ENCODE measurements around the gene HOXB5. TPM values are rescaled to one million over a fixed set of nuclear protein-coding genes. Genes with fewer than 3 reads are reported as not detected.

The HOXB5 gene
- total RNA-seq, 4 donors from 2014 or later = 0.27 to 2.7 (median 1.4) TPM

- H3K27me3 ChIP-seq = peaks cover 100% of the 10 kb centered on the region
- no peak for ATAC-seq
Observed at GRCh38 chr17:48628649-48629410, 35.3 kb upstream of the HOXB5 start.

GRCh38 chr17:48627623-48628521 is 34.3 kb upstream of the HOXB5 start:
- Histone ChIP-seq H3K4me3 (no peak overlapping the region), H3K27ac (no peak overlapping the region), H3K9me3 (no peaks in the 10 kb centered on the region), H3K36me3 (no peaks in the 10 kb centered on the region), H3K27me3 (peaks cover 100% of the 10 kb centered on the region), H3K4me1 (peaks cover 0 to 26% (median 23%) of the 10 kb centered on the region in 3 donors)
- 12 to 21% methylated on average over 18 to 24 of the region's 27 CpGs for WGBS, 2 donors (ENCODE audit: low coverage in 1 of 2)
- no peak for ATAC-seq
- TF ChIP-seq POLR2A (IDR thresholded peaks at IDR 0.05) (no peak), EP300 (IDR thresholded peaks at IDR 0.05) (no peak), POLR2AphosphoS5 (IDR thresholded peaks at IDR 0.05) (no peak)
- TF ChIP-seq, protein P1, sequence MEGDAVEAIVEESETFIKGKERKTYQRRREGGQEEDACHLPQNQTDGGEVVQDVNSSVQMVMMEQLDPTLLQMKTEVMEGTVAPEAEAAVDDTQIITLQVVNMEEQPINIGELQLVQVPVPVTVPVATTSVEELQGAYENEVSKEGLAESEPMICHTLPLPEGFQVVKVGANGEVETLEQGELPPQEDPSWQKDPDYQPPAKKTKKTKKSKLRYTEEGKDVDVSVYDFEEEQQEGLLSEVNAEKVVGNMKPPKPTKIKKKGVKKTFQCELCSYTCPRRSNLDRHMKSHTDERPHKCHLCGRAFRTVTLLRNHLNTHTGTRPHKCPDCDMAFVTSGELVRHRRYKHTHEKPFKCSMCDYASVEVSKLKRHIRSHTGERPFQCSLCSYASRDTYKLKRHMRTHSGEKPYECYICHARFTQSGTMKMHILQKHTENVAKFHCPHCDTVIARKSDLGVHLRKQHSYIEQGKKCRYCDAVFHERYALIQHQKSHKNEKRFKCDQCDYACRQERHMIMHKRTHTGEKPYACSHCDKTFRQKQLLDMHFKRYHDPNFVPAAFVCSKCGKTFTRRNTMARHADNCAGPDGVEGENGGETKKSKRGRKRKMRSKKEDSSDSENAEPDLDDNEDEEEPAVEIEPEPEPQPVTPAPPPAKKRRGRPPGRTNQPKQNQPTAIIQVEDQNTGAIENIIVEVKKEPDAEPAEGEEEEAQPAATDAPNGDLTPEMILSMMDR (IDR thresholded peaks at IDR 0.05) = no peak

More at GRCh38 chr17:48628649-48629410, 35.3 kb upstream of the HOXB5 start:
- Histone ChIP-seq H3K36me3 (no peaks in the 10 kb centered on the region), H3K4me1 (peaks cover 0 to 32% (median 23%) of the 10 kb centered on the region in 3 donors), H3K4me3 (no peak overlapping the region), H3K27ac (no peak overlapping the region), H3K9me3 (peaks cover 0 to 2% (median 0%) of the 10 kb centered on the region in 3 donors)
- no peak for TF ChIP-seq POLR2A (IDR thresholded peaks at IDR 0.05)
- TF ChIP-seq EP300 (IDR thresholded peaks at IDR 0.05) = no peak
- TF ChIP-seq POLR2AphosphoS5 (IDR thresholded peaks at IDR 0.05) = no peak
- TF ChIP-seq, protein P1 (IDR thresholded peaks at IDR 0.05) = no peak
- WGBS, 2 donors (ENCODE audit: low coverage in 1 of 2) = 19 to 22% methylated on average over 3 to 4 of the region's 5 CpGs

DNA sequence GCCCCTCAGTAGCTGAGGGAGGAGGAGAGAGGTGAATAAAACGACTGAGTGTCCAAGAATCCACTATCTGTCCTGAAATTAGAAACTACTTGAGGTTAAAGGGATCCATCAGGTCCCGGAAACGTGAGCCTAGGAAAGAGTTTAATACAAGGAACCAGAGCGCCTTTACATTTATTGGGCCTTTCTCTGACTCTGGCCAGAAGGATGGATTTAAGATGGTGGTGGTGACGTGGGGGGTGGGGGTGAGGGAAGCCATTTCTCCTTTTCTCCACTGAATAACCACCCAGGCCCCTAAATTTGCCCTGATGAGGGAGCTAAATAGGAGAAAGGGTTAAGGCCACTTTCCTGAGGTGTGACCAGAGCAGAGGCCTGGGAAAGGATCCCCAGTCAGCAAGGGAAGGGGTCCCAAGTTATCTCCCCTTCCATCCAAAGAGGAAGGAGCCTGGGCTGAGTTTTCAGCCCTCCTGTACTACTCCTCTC is 33.6 kb upstream of the HOXB5 start:
- ATAC-seq = no peak
- WGBS, 2 donors (ENCODE audit: low coverage in 1 of 2) = 4 to 23% methylated on average over 3 of the region's 5 CpGs
- no peak overlapping the region for H3K27ac ChIP-seq
- H3K9me3 ChIP-seq = no peaks in the 10 kb centered on the region
- no peaks in the 10 kb centered on the region for H3K36me3 ChIP-seq
- H3K4me1 ChIP-seq = peaks cover 0 to 26% (median 23%) of the 10 kb centered on the region in 3 donors
- TF ChIP-seq EP300 (IDR thresholded peaks at IDR 0.05) = no peak
- no peak for TF ChIP-seq POLR2AphosphoS5 (IDR thresholded peaks at IDR 0.05)
- TF ChIP-seq, protein P1 (IDR thresholded peaks at IDR 0.05) = no peak
- TF ChIP-seq POLR2A (IDR thresholded peaks at IDR 0.05) = no peak
- no peak overlapping the region for H3K4me3 ChIP-seq
- peaks cover 100% of the 10 kb centered on the region for H3K27me3 ChIP-seq

DNA sequence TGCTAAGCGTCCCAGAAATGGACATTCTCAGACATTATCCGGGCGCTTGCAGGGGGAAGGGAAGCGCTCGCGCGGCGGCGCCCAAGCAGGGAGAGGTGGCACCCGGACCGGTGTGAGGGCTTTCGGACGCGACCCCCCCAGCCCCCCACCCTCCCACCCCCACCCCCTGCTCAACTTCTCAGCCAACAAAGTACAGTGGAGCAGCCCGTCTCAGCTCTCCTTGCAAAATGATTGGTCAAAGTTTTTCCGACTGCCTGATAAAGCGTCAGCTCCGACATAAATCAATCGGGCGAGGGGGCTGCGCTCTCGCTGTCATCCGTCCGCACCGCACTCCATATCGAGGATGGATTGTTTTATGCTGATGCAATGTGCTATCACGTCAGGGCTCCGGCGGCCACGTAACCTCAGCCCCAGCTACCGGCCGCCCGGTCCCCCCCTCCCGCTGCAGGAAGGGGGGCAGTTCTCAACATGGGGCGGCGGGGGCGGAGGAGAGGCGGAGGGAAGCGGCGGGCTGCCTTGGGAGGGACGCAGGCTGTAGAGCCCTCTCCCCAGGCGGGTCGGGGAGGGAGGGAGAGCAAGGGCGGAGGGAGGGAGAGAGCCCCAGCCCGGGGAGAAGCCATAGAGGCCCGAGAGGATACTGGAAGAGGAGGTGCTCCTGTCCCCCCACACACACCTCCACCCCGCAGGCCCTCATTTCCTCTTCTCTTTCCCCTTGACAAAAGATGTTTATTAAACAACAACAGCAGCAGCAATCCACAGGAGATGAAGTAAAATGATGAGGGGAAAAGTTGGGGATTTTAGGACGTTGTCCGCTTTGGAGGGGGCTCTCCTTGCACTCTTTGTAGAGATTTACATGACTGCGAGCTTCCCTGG is 32.9 kb upstream of the HOXB5 start, which contains the start of gene HOXB9:
HOXB9 (minus strand) TSS at position 114 of the 873 bp plus-strand sequence; CDS start at position 25, 89 bp downstream.
- no peak for ATAC-seq
- H3K27me3 ChIP-seq = peaks cover 100% of the 10 kb centered on the region
- H3K27ac ChIP-seq = no peak within 1 kb of the TSS
- H3K4me3 ChIP-seq = peak within 1 kb of the TSS in 1 of 2 donors; percentile 41
- no peak for TF ChIP-seq POLR2A (IDR thresholded peaks at IDR 0.05)
- TF ChIP-seq, protein P1 (IDR thresholded peaks at IDR 0.05) = no peak
- TF ChIP-seq POLR2AphosphoS5 (IDR thresholded peaks at IDR 0.05) = no peak
- no peak for TF ChIP-seq EP300 (IDR thresholded peaks at IDR 0.05)
- no peaks in the 10 kb centered on the region for H3K36me3 ChIP-seq
- WGBS, 2 donors (ENCODE audit: low coverage in 1 of 2) = 2 to 4% methylated on average over 5 to 20 of the region's 50 CpGs
- H3K4me1 ChIP-seq = peaks cover 0 to 26% (median 23%) of the 10 kb centered on the region in 3 donors
- H3K9me3 ChIP-seq = no peaks in the 10 kb centered on the region

All from gastroesophageal sphincter (tissue), 4 donors.